Skeletal muscle tissue (tissue), 4 donors: ENCODE measurements around the gene IL34. TPM values are rescaled to one million over a fixed set of nuclear protein-coding genes. Genes with fewer than 3 reads are reported as not detected.
"Not testable (repeated sequence)": the region's sequence is repeated elsewhere in the genome, so short reads cannot be mapped to it uniquely, and the experiment has no call there.

Experiments used
- H3K27ac ChIP-seq: one replicate; pipeline ENCODE4 v1.7.0; 2013; ENCODE audit warnings: mild to moderate bottlenecking, low read depth, low read length, inconsistent platforms
- H3K27me3 ChIP-seq, 3 donors: one replicate each; pipeline ENCODE4 v1.7.0; 2013; ENCODE audit warnings: low read length in 3 of 3; ENCODE audit not compliant: control insufficient read depth in 3 of 3, insufficient read depth in 3 of 3
- H3K36me3 ChIP-seq, 3 donors: one replicate each; pipeline ENCODE4 v1.7.0; 2013; ENCODE audit warnings: low read length in 3 of 3; ENCODE audit not compliant: control insufficient read depth in 3 of 3, insufficient read depth in 3 of 3
- H3K4me1 ChIP-seq, 3 donors: one replicate each; pipeline ENCODE4 v1.7.0; 2013; ENCODE audit warnings: low read length in 3 of 3, mild to moderate bottlenecking in 3 of 3; ENCODE audit not compliant: control insufficient read depth in 3 of 3, insufficient read depth in 3 of 3
- H3K4me3 ChIP-seq, 3 donors: one replicate each; pipeline ENCODE4 v1.7.0; 2013; ENCODE audit warnings: low read length in 3 of 3
- H3K9ac ChIP-seq, 3 donors: one replicate each; pipeline ENCODE4 v1.7.0; 2013; ENCODE audit warnings: low read length in 3 of 3, mild to moderate bottlenecking in 3 of 3, moderate library complexity in 2 of 3, low read depth in 1 of 3
- H3K9me3 ChIP-seq, 3 donors: one replicate each; pipeline ENCODE4 v1.7.0; 2013; ENCODE audit warnings: low read length in 3 of 3; ENCODE audit not compliant: control insufficient read depth in 3 of 3
- total RNA-seq: library from RNA; depleted of rRNA; stranded (reverse); fragments of >200 nt; gene quantifications from one replicate; pipeline ENCODE4 v1.2.3, GENCODE V29; 2014
- donor health status: Osteomylitis.

IL34 gene
- total RNA-seq, 1 donor from 2014 or later, result 6.8 TPM

DNA sequence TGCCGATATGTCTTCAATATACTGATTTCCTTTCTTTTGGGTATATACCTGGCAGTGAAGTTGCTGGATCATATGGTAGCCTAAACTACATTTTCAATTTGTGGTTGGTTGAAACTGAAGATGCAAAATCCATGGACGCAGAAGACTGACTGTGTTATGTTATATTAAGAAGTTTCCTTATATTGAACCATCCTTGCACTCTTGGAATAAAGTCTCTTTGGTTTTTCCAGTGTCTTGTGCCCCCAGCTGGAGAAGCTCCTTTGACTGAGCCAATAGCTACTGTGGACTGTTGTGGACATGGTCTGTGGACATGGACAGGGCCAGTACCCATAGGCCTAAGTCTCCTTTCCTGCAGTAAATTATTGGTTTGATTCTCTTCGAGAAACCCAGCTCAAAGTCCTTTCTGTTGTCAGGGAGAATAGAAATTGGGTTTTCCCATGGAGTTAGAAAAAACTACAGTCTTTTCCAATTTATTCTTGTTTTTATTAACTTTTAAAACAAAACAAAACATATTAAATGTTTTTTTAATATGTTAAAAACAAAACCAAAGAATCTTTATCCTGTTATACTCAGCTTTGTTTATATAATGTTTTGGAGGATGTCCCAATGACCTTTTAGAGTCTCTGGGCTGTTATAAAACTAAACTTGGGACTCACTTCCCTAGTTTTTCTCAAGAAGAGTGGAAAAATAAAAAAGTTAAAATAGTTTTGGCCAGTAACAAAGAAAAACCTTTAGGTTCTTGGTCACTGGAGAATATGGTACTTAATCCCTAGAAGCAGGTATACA lies 15.2 kb upstream of the IL34 start:
- H3K27ac ChIP-seq, result no peak overlapping the region
- H3K4me1 ChIP-seq, result no peaks in the 10 kb centered on the region
- H3K27me3 ChIP-seq, result no peaks in the 10 kb centered on the region
- peak overlapping the region in 1 of 3 donors; percentile 0 for H3K4me3 ChIP-seq
- no peaks in the 10 kb centered on the region for H3K36me3 ChIP-seq
- H3K9ac ChIP-seq, result no peak overlapping the region
- H3K9me3 ChIP-seq, result peaks cover 0 to 2% (median 0%) of the 10 kb centered on the region in 3 donors

DNA sequence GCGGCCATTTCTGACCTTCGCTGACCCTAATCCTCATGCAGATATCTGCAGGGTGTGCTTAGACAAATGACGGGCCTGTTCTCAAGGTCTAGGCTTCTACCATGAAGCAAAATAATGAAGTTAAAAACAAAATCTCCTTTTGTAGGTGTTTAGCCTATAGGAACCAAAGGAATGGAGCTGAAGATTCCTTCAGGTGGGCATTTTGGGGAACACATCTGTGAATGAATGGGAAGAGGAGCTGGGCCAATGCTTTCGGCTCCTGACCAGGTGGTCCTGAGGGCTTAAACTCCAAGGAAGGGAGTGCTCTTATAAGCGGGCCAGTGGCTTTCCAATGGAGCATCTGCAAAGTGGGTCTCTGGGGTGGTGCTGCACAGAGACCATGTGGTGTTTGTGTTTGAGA lies 14.1 kb upstream of the IL34 start:
- no peak overlapping the region for H3K9ac ChIP-seq
- H3K27me3 ChIP-seq, result no peaks in the 10 kb centered on the region
- no peak overlapping the region for H3K27ac ChIP-seq
- peaks cover 0 to 2% (median 0%) of the 10 kb centered on the region in 3 donors for H3K9me3 ChIP-seq
- no peak overlapping the region for H3K4me3 ChIP-seq
- H3K4me1 ChIP-seq, result no peaks in the 10 kb centered on the region
- no peaks in the 10 kb centered on the region for H3K36me3 ChIP-seq

DNA sequence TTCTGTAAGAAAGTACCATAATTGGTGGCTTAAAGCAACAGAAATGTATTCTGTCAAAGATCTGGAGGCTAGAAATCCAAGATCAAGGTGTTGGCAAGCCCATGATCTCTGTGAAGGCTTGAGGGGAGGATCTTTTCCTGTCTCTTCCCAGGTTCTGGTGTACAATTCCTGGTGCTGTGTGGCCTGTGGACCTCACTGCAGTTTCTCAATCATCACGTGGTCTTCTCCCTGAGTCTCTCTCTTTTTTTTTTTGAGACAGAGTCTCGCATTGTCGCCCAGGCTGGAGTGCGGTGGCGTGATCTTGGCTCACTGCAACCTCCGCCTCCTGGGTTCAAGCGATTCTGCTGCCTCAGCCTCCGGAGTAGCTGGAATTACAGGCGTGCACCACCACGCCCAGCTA lies 12.7 kb upstream of the IL34 start:
- not testable (repeated sequence) for H3K9me3 ChIP-seq, H3K9ac ChIP-seq, H3K27ac ChIP-seq, H3K27me3 ChIP-seq, H3K4me3 ChIP-seq, H3K36me3 ChIP-seq, H3K4me1 ChIP-seq

DNA sequence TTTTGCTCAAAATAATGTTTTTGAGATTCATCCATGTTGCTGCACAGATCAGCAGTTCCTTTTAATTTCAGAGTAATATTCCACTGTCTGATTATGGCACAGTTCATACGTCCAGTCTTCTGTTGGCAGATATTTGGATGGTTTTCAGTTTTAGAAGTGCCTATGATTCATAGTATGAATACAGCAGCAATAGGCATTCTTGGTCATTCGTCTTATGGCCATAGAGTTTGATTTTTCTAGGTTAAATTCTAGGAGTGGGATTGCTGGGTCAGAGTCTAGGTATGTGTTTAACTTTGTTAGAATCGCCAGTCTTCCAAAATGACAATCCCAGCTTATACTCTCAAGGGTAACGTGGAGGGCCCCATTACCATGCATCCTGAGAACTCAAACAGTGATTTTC lies 11.5 kb upstream of the IL34 start:
- H3K27me3 ChIP-seq, result no peaks in the 10 kb centered on the region
- no peak overlapping the region for H3K27ac ChIP-seq
- H3K4me3 ChIP-seq, result no peak overlapping the region
- no peak overlapping the region for H3K9ac ChIP-seq
- H3K9me3 ChIP-seq, result peaks cover 0 to 2% (median 0%) of the 10 kb centered on the region in 3 donors
- no peaks in the 10 kb centered on the region for H3K4me1 ChIP-seq
- H3K36me3 ChIP-seq, result no peaks in the 10 kb centered on the region

DNA sequence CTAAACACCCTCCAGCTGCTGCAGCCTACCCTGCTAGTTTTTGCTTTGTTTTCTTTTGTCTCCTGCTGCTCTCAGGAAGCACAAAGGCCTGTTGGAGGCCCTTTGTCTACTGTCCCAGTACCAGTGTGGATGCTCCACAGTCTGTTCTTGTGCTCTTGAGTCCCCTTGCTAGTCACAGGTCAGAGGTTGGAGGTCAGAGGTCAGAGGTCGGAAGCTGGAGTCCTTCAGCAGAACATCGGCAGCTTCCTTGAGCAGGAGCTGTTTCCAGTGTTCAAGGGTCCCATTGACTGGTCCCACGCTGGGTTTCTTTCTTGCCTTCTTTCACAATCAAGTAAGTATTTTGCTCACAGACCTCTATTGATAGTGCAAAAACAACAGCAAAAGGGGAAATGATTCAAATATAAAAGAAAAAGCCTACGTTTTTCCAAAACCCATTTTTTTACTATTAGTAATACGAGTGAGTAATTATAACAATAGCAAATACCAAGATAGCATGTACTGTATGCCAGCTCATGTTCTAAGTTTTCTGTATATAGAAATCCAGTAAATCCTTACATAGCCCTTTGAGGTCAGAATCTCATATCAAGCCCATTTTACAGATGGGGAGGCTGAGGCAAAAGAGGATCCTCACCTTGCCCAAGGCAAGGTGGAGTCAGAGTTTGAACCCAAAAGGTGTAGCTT lies 10.9 kb upstream of the IL34 start:
- no peaks in the 10 kb centered on the region for H3K4me1 ChIP-seq
- H3K27ac ChIP-seq, result no peak overlapping the region
- H3K4me3 ChIP-seq, result no peak overlapping the region
- H3K9me3 ChIP-seq, result peaks cover 0 to 2% (median 0%) of the 10 kb centered on the region in 3 donors
- no peak overlapping the region for H3K9ac ChIP-seq
- no peaks in the 10 kb centered on the region for H3K36me3 ChIP-seq
- no peaks in the 10 kb centered on the region for H3K27me3 ChIP-seq

DNA sequence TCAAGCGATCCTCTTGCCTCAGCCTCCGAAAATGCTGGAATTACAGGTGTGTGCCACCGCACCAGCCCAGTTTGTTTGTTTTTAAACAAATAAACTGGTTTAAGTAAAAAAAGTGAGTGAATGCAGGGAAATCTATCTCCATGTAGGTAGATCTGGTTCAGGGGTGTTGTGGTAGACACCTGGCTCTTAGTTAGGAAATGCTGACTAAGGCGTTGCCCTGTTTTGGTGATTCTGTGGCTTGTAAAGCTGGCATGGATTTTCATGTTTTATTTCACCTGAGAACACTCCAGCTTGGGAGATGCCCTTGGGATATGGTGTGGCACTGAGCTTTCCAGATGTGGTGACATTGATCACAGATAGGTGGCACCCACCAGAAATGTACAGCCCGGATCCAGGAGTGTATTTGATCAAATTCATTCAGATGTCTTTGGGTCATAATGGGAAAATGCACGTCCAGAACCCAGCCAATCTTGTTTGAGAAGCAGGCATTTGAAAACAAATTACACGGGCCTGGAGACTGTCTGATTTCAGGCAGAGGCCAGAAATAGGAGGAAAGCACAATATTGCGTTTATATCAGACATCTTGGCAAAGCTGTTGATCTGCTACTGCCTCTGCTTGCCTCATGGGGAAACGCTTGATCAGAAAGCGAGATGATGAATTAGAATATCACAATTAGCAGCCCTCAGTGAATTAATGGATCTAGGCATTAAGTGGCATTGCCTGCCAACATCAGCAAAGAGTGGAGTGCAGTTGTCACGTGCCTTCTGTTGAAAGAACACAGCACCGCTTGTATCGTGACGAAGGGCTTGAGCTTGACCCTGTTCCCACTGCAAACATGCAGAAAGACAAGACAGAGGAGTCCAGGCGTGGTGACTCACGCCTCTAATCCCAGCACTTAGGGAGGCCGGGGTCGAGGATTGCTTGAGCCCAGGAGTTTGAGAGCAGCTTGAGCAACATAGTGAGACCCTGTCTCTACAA lies 7.3 kb upstream of the IL34 start:
- no peaks in the 10 kb centered on the region for H3K36me3 ChIP-seq
- H3K27me3 ChIP-seq, result no peaks in the 10 kb centered on the region
- no peaks in the 10 kb centered on the region for H3K4me1 ChIP-seq
- no peaks in the 10 kb centered on the region for H3K9me3 ChIP-seq
- no peak overlapping the region for H3K9ac ChIP-seq
- H3K4me3 ChIP-seq, result no peak overlapping the region
- H3K27ac ChIP-seq, result no peak overlapping the region

DNA sequence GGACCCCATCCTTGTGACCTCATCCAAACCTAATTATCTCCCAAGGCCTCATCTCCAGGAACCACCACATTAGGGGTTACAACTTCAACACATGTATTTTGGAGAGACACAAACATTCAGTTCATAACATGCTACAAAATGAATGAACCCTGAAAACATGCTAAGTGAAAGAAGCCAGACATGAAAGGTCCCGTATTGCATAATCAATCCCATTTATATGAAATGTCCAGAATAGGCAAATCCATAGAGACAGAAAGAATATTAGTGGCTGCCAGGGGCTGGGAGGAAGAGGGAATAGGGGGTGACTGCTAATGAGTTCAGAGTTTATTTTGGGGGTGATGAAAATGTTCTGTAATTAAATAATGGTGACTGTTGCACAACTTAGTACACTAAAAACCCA lies 3.7 kb upstream of the IL34 start:
- H3K9ac ChIP-seq, result no peak overlapping the region
- H3K36me3 ChIP-seq, result no peaks in the 10 kb centered on the region
- peaks cover 12 to 15% (median 12%) of the 10 kb centered on the region in 3 donors for H3K4me1 ChIP-seq
- H3K27me3 ChIP-seq, result no peaks in the 10 kb centered on the region
- H3K4me3 ChIP-seq, result no peak overlapping the region
- no peak overlapping the region for H3K27ac ChIP-seq
- no peaks in the 10 kb centered on the region for H3K9me3 ChIP-seq

DNA sequence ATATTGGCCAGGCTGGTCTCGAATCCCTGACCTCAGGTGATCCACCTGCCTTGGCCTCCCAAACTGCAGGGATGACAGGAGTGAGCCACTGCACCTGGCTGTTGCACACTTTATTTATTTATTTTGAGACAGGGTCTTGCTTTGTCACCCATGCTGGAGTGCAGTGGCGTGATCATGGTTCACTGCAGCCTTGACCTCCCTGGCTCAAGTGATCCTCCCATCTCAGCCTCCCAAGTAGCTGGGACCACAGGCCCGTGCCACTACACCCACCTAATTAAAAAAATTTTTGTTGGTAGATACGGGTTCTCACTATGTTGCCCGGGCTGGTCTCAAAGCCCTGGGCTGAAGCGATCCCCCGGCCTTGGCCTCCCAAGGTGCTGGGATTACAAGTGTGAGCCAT lies 3.1 kb upstream of the IL34 start:
- not testable (repeated sequence) for H3K27me3 ChIP-seq, H3K4me3 ChIP-seq, H3K9me3 ChIP-seq, H3K9ac ChIP-seq, H3K27ac ChIP-seq, H3K36me3 ChIP-seq
- H3K4me1 ChIP-seq, result peaks cover 12 to 15% (median 12%) of the 10 kb centered on the region in 3 donors

DNA sequence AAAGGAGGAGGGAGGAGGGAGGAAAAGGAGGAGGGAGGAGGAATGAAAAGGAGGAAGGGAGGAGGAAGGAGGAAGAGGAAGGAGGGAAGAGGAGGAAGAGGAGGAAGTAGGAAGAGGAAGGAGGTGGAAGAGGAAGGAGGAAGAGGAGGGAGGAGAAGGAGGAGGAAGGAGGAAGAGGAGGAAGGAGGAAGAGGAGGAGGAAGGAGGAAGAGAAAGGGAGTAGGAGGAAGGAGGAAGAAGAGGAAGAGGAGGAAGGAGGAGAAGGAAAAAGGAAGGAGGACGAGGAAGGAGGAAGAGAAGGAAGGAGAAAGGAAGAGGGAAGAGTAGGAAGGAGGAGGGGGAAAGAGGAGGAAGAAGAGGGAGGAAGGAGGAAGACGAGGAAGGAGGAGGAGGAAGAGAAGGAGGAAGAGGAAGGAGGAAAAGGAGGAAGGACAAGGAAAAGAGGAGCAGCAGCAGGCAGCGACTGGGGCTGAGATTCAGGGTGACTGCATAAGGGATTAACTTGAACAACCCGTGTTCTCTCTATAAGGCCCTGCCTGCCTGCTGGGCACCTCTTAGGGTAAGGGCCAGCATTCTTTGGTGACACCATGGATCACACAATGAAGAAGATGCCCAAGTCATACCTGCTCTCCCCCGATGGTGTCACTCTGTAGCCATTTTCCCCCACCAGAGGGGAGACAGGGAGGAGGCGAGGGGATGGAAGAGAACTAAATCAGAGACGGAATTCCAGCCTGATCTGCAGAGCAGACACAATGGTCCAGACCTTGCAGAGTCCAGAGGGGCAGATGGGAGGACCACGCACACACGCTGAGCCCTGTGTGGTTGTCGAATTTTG lies 1.4 kb upstream of the IL34 start:
- no peak overlapping the region for H3K27ac ChIP-seq
- H3K9ac ChIP-seq, result no peak overlapping the region
- no peaks in the 10 kb centered on the region for H3K36me3 ChIP-seq
- H3K27me3 ChIP-seq, result no peaks in the 10 kb centered on the region
- H3K4me3 ChIP-seq, result no peak overlapping the region
- no peaks in the 10 kb centered on the region for H3K9me3 ChIP-seq
- peaks cover 12 to 15% (median 12%) of the 10 kb centered on the region in 3 donors for H3K4me1 ChIP-seq
